Loucy (cell line): Measurements from ENCODE around the gene STAT4.

Experiments
- CTCF ChIP-seq: fragments of 200-600 bp; sonication (generic); conservative IDR thresholded peaks from 2 replicates; pipeline ENCODE4 v1.5.1; 2014; ENCODE audit warnings: mild to moderate bottlenecking, antibody characterized with exemption, low read length
- EZH2phosphoT487 ChIP-seq: fragments of 200-600 bp; IDR thresholded peaks from 2 replicates; pipeline ENCODE4 v1.6.1; 2018; ENCODE audit warnings: antibody characterized with exemption, mild to moderate bottlenecking, moderate library complexity, borderline replicate concordance

- no peak for TF ChIP-seq CTCF
- TF ChIP-seq EZH2phosphoT487, result no peak
Observed at GRCh38 chr2:190999058-190999457, 151.7 kb downstream of the STAT4 start.
